Loucy (cell line): ENCODE data around the gene COL26A1.

Experiments used
- H2AFZ ChIP-seq: fragments of 200-600 bp; sonication (generic); 2 replicates; pipeline ENCODE4 v1.6.0; 2016; ENCODE audit warnings: antibody characterized with exemption, mild to moderate bottlenecking, low read length, moderate library complexity
- H3F3A ChIP-seq: fragments of 200-600 bp; 2 replicates; pipeline ENCODE4 v1.6.0; 2016; ENCODE audit warnings: antibody characterized with exemption, low read depth, mild to moderate bottlenecking
- H3K27me3 ChIP-seq: fragments of 200-600 bp; sonication (generic); 2 replicates; pipeline ENCODE4 v1.6.1; 2014; ENCODE audit warnings: low read length, mild to moderate bottlenecking; ENCODE audit not compliant: insufficient read depth, poor library complexity, severe bottlenecking
- H3K36me3 ChIP-seq: fragments of 200-600 bp; sonication (generic); 2 replicates; pipeline ENCODE4 v1.6.1; 2016; ENCODE audit warnings: low read length; ENCODE audit not compliant: insufficient read depth
- H3K4me1 ChIP-seq: fragments of 200-600 bp; sonication (generic); 2 replicates; pipeline ENCODE4 v1.5.1; 2014; ENCODE audit warnings: low read length, mild to moderate bottlenecking; ENCODE audit not compliant: insufficient read depth, poor library complexity, severe bottlenecking
- H3K4me2 ChIP-seq: fragments of 200-600 bp; sonication (generic); 2 replicates; pipeline ENCODE4 v1.6.0; 2014; ENCODE audit warnings: antibody characterized with exemption, low read length, low read depth, mild to moderate bottlenecking; ENCODE audit not compliant: poor library complexity, severe bottlenecking
- H3K4me3 ChIP-seq: fragments of 200-600 bp; sonication (generic); 2 replicates; pipeline ENCODE4 v1.5.1; 2014; ENCODE audit warnings: low read length, mild to moderate bottlenecking, mixed read lengths; ENCODE audit not compliant: poor library complexity, severe bottlenecking
- H3K79me2 ChIP-seq: fragments of 200-600 bp; sonication (generic); 2 replicates; pipeline ENCODE4 v1.6.1; 2014; ENCODE audit warnings: low read length; ENCODE audit not compliant: insufficient read depth
- H3K9ac ChIP-seq: fragments of 200-600 bp; sonication (generic); 2 replicates; pipeline ENCODE4 v1.6.0; 2014; ENCODE audit warnings: mild to moderate bottlenecking, low read depth, low read length, moderate library complexity; ENCODE audit not compliant: poor library complexity, severe bottlenecking
- H3K9me2 ChIP-seq: fragments of 200-600 bp; sonication (generic); replicated peaks from 2 replicates; pipeline ENCODE4 v1.6.1; 2016; ENCODE audit warnings: low read depth, low read length, mixed read lengths
- H3K9me3 ChIP-seq: fragments of 200-600 bp; sonication (generic); 2 replicates; pipeline ENCODE4 v1.6.1; 2014; ENCODE audit warnings: mild to moderate bottlenecking, antibody characterized with exemption, low read length, low read depth; ENCODE audit not compliant: insufficient read depth
- H4K20me1 ChIP-seq: fragments of 200-600 bp; sonication (generic); 2 replicates; pipeline ENCODE4 v1.6.0; 2014; ENCODE audit warnings: antibody characterized with exemption, low read length, mild to moderate bottlenecking; ENCODE audit not compliant: insufficient read depth, poor library complexity, severe bottlenecking
- CTCF ChIP-seq: fragments of 200-600 bp; sonication (generic); conservative IDR thresholded peaks from 2 replicates; pipeline ENCODE4 v1.5.1; 2014; ENCODE audit warnings: mild to moderate bottlenecking, antibody characterized with exemption, low read length
- EZH2phosphoT487 ChIP-seq: fragments of 200-600 bp; IDR thresholded peaks from 2 replicates; pipeline ENCODE4 v1.6.1; 2018; ENCODE audit warnings: antibody characterized with exemption, mild to moderate bottlenecking, moderate library complexity, borderline replicate concordance

The COL26A1 gene

GRCh38 chr7:101506531-101506930 is 143.9 kb downstream of the COL26A1 start:
- Histone ChIP-seq H2AFZ (no peak overlapping the region), H3K9me3 (no peaks in the 10 kb centered on the region), H3K4me3 (no peak overlapping the region), H3K36me3 (no peaks in the 10 kb centered on the region), H3F3A (no peaks in the 10 kb centered on the region), H3K9ac (no peak overlapping the region), H4K20me1 (no peaks in the 10 kb centered on the region), H3K27me3 (no peaks in the 10 kb centered on the region), H3K9me2 (no peaks in the 10 kb centered on the region), H3K4me2 (no peak overlapping the region), H3K79me2 (no peaks in the 10 kb centered on the region), H3K4me1 (peaks cover 22% of the 10 kb centered on the region)
- TF ChIP-seq EZH2phosphoT487 (no peak), CTCF (no peak)

GRCh38 chr7:101507327-101507726 is 144.7 kb downstream of the COL26A1 start:
- TF ChIP-seq CTCF (no peak), EZH2phosphoT487 (no peak)
- Histone ChIP-seq H3K4me2 (peak overlapping the region; percentile 84), H3K4me1 (peaks cover 22% of the 10 kb centered on the region), H3K9ac (peak overlapping the region; percentile 67), H3K4me3 (peak overlapping the region; percentile 67), H4K20me1 (no peaks in the 10 kb centered on the region), H3K27me3 (no peaks in the 10 kb centered on the region), H2AFZ (peak overlapping the region; percentile 88), H3K9me3 (no peaks in the 10 kb centered on the region), H3K9me2 (no peaks in the 10 kb centered on the region), H3K79me2 (no peaks in the 10 kb centered on the region), H3K36me3 (no peaks in the 10 kb centered on the region), H3F3A (no peaks in the 10 kb centered on the region)

GRCh38 chr7:101507791-101508252 is 145.1 kb downstream of the COL26A1 start:
- H2AFZ ChIP-seq = peak overlapping the region; percentile 88

More at GRCh38 chr7:101507791-101508252, 145.1 kb downstream of the COL26A1 start:
- H3F3A ChIP-seq = no peaks in the 10 kb centered on the region
- H4K20me1 ChIP-seq = no peaks in the 10 kb centered on the region
- H3K9me3 ChIP-seq = no peaks in the 10 kb centered on the region
- TF ChIP-seq EZH2phosphoT487 (no peak), CTCF (peak; percentile 100)
- H3K79me2 ChIP-seq = no peaks in the 10 kb centered on the region
- no peaks in the 10 kb centered on the region for H3K27me3 ChIP-seq
- H3K4me1 ChIP-seq = peaks cover 22% of the 10 kb centered on the region
- H3K36me3 ChIP-seq = no peaks in the 10 kb centered on the region
- H3K9ac ChIP-seq = peak overlapping the region; percentile 67
- H3K4me3 ChIP-seq = peak overlapping the region; percentile 67
- peak overlapping the region; percentile 84 for H3K4me2 ChIP-seq
- H3K9me2 ChIP-seq = no peaks in the 10 kb centered on the region
